K562 (cell line): ENCODE measurements around the gene SLC7A5. TPM values are rescaled to one million over a fixed set of nuclear protein-coding genes. Genes with fewer than 3 reads are reported as not detected.

Experiments used
- MGA ChIP-seq: fragments of 450-650 bp; IDR thresholded peaks from 2 replicates; pipeline ENCODE4 v1.6.1; 2016; ENCODE audit warnings: mild to moderate bottlenecking, moderate library complexity
- NR3C1 ChIP-seq: sonication (generic); formaldehyde crosslinking; IDR thresholded peaks from 2 replicates; pipeline ENCODE4 v1.8.1; 2022; ENCODE audit warnings: missing genetic modification reagents
- ZNF263 ChIP-seq: sonication (generic); formaldehyde crosslinking; IDR thresholded peaks from 2 replicates; pipeline ENCODE4 v1.8.0; 2022; ENCODE audit warnings: mild to moderate bottlenecking, missing genetic modification reagents, borderline replicate concordance
- polyA plus RNA-seq, 8 experiments: library from polyadenylated mRNA; depleted of rRNA in 4 of 8; stranded (reverse) in 5 of 8; unstranded in 3 of 8; fragments of >200 nt; fragmentation: Nextera tagmentation in 2 of 8; fragmentation: Illumina TruSeq in 1 of 8; extraction: Ambion mirVana in 2 of 8; extraction: Trizol in 1 of 8; gene quantifications; 2 replicates each; pipeline versions ENCODE4 v1.2.1 to v1.2.3, GENCODE V29; 2011 to 2014; ENCODE audit warnings: inconsistent platforms in 1 of 8, missing spikeins in 1 of 8
- total RNA-seq, 7 experiments: library from RNA; depleted of rRNA in 6 of 7; stranded (reverse); fragments of >200 nt in 6 of 7; fragmentation: Illumina TruSeq in 2 of 7; extraction: Trizol in 2 of 7; gene quantifications; 2 replicates each; pipeline versions ENCODE4 v1.2.1 to v1.2.3, GENCODE V29; 2011 to 2021; ENCODE audit warnings: low replicate concordance in 1 of 7
- TF ChIP-seq, protein P1 (sequence below): sonication (generic); formaldehyde crosslinking; IDR thresholded peaks from 2 replicates; pipeline ENCODE4 v1.5.0; 2020; ENCODE audit warnings: missing genetic modification reagents

The SLC7A5 gene
- total and polyA plus RNA-seq, 9 of the 15 experiments (the other 6 are each of a cell fraction or from before 2014, with no cell fraction given), result 1.9 to 220 (median 18.6) TPM

DNA sequence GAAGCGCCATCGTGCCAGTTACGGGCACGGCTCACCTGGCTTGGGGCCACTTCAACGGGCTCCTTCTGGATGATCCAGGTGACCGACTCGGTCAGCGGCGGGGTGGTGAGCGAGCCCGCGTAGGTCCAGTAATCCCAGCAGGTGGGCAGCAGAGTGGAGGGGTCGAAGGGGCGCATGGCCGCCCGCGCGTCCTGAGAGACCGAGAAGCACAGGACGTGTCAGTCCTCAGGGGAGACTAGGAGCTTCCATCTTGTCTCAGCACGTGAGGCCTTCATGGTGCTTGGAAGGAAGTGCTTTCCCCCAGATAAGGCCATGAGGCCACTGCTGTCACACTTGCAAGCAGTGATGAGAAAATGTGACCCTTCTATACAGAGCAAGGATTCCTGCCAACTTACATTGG, 22.5 kb upstream of the SLC7A5 start (continued):
- TF ChIP-seq NR3C1 (CRISPR knock-in tag) (0 out of 2 replicates have a peak, but pooled peaks have one; percentile 60), ZNF263 (CRISPR knock-in tag) (no peak), MGA (peak; percentile 53)
- TF ChIP-seq, protein P1, sequence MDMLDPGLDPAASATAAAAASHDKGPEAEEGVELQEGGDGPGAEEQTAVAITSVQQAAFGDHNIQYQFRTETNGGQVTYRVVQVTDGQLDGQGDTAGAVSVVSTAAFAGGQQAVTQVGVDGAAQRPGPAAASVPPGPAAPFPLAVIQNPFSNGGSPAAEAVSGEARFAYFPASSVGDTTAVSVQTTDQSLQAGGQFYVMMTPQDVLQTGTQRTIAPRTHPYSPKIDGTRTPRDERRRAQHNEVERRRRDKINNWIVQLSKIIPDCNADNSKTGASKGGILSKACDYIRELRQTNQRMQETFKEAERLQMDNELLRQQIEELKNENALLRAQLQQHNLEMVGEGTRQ, result peak; percentile 14; the same call in 1 of the 2 replicates
- TF ChIP-seq, all 486 proteins: peak for 14
